ENCODE data around the gene ITCH. TPM values are rescaled to one million over a fixed set of nuclear protein-coding genes. Genes with fewer than 3 reads are reported as not detected.

The ITCH gene
- total and polyA plus RNA-seq, 2 donors (not counting 3 experiments of a cell fraction or from before 2014, with no cell fraction given), result 6.4 to 57.4 TPM

DNA sequence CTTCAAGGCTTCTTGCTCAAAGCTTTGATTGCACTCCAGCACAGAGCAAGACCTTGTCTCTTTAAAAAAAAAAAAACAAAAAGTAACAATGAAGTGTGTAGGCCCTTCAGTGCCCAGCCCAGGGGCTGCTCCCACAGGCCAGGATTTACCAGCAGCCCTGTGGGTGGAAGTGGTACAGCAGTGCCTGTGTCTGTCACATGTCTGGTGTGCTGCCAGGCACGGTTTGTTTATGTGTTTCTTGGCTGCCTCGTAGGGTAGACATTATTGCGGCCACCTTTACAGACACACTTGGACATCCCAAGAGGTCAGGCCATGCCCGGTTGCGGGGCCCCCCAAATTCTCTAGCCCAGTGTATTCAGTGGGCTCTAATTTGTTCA is 165.8 kb downstream of the ITCH start:
- no TSS peak for BruUV-seq (replicated peaks)
- no peak for FAIRE-seq
- dilution Hi-C loops (cut with MboI; ENCODE audit: extremely low pct_ligation_motif_present, low sequenced_read_pairs), result no loop called here
- peak; percentile 52 for DNase-seq (ENCODE audit: low read depth, low spot score)
- Histone ChIP-seq H4K20me1 (replicated peaks; ENCODE audit: control insufficient read depth, extremely low read depth, insufficient read depth, low read length) (no peaks in the 10 kb centered on the region), H3K36me3 (ENCODE audit: control insufficient read depth in 2 of 2, extremely low read depth in 1 of 2, insufficient read depth in 2 of 2, low read length in 2 of 2) (peaks cover 7 to 37% of the 10 kb centered on the region in 2 experiments), H3K27me3 (ENCODE audit: control insufficient read depth in 2 of 2, insufficient read depth in 2 of 2, low read length in 2 of 2) (no peaks in the 10 kb centered on the region), H3K9me3 (replicated peaks; ENCODE audit: control insufficient read depth, insufficient read depth, low read length) (no peaks in the 10 kb centered on the region), H3K9ac (replicated peaks; ENCODE audit: extremely low read depth, insufficient read depth, low read length) (no peak overlapping the region), H3K4me2 (ENCODE audit: insufficient read depth, low read length) (no peak overlapping the region), H3K79me2 (ENCODE audit: control insufficient read depth, insufficient read depth, low read length) (peaks cover 19% of the 10 kb centered on the region), H3K4me1 (ENCODE audit: control insufficient read depth, extremely low read depth, insufficient read depth, low read length) (peaks cover 21% of the 10 kb centered on the region), H2AFZ (ENCODE audit: low read depth, low read length) (no peak overlapping the region), H3K27ac (ENCODE audit: insufficient read depth, low read depth, low read length) (no peak overlapping the region), H3K4me3 (replicated peaks in 1 of 3; ENCODE audit: insufficient read depth in 1 of 3, low read depth in 1 of 3, low read length in 3 of 3) (no peak overlapping the region), H3K9me1 (replicated peaks; ENCODE audit: control insufficient read depth, extremely low read depth, insufficient read depth, low read length) (no peaks in the 10 kb centered on the region)
- ChIA-PET POLR2A (no interaction called here), CTCF (interaction anchor here (0.7 kb wide), 1 partner anchor 304 kb away, joined by 3 read pairs; no protein-coding TSS in a partner anchor)
- intact Hi-C loops (cut with micrococcal nuclease), result loop anchor here (5.0 kb wide), 1 partner anchor 337 kb away; no protein-coding TSS in a partner anchor
- no peak for TF ChIP-seq MYC (IDR thresholded peaks at IDR 0.05; ENCODE audit: low read depth, low read length)
- TF ChIP-seq GATA2 (IDR thresholded peaks at IDR 0.05; ENCODE audit: insufficient read depth, insufficient read length, low read depth, low read length), result no peak
- TF ChIP-seq, protein P1, sequence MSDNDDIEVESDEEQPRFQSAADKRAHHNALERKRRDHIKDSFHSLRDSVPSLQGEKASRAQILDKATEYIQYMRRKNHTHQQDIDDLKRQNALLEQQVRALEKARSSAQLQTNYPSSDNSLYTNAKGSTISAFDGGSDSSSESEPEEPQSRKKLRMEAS (IDR thresholded peaks at IDR 0.05; ENCODE audit: insufficient read depth, insufficient read length), result no peak
- TF ChIP-seq POLR2AphosphoS5 (IDR thresholded peaks at IDR 0.05; ENCODE audit: insufficient read depth, low read depth, low read length), result no peak
- no peak for TF ChIP-seq EZH2 (IDR thresholded peaks at IDR 0.05; ENCODE audit: borderline replicate concordance, low read depth, low read length, severe bottlenecking)
- TF ChIP-seq POLR2A (IDR thresholded peaks at IDR 0.05; ENCODE audit: low read depth, low read length), result no peak
- no peak for TF ChIP-seq FOS (IDR thresholded peaks at IDR 0.05; ENCODE audit: borderline replicate concordance, insufficient read depth, low read length)
- TF ChIP-seq CTCF (IDR thresholded peaks at IDR 0.05; ENCODE audit: extremely low read depth in 1 of 2, insufficient read depth in 1 of 2, low read depth in 1 of 2, low read length in 2 of 2), result no peak
- no peak for TF ChIP-seq JUN (IDR thresholded peaks at IDR 0.05; ENCODE audit: borderline replicate concordance, insufficient read depth, insufficient read length, low read depth)

All from endothelial cell of umbilical vein (primary cell).